NCI-H2196 (cell line): ENCODE data around the gene AVL9.
"Not testable (repeated sequence)": the region's sequence is repeated elsewhere in the genome, so short reads cannot be mapped to it uniquely, and the experiment has no call there.

Experiments used
- DNase-seq: peaks from one replicate; lab custom pipeline; 2025; ENCODE audit not compliant: unreplicated experiment; lab: John Stamatoyannopoulos, UW

The AVL9 gene

GRCh38 chr7:32494946-32495297, 367 bp upstream of the AVL9 start:
- no peak for DNase-seq

DNA sequence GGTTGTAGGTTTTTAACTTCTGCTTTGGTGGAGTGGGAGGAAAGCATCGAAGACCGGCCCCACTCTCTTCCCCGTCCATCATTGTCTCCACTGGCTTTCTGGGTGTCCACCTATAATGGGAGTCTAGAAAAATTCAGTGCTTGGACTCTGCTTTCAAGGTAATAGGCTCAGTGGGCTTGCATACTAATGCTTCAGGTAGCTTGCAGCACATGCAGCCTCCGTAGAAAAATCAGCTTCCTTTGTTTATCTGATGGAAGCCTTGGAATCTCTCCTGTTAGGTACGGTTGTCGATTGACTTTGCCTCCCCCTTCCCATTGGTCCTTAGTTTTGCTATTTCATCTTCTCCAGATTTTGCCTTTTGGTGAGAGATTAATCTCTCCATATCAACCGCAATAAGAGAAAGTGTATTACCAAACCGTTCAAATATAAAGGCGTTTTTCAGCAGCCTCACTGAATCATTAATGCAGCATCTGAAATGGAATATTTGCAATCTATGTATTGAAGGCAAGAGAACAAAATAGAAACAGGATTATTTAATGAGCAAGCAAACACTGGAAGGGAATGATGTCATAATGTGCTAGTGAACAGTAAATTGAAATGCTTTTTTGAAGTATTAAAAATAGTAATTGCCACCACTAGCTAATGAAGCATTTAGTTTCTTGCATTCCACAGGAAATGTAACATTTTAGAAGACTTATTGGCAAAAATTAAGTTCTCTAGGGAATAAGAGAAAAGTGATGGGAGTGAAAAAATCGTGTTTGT, 944 bp downstream of the AVL9 start:
- no peak for DNase-seq

- DNase-seq = not testable (repeated sequence)
Measured at GRCh38 chr7:32499755-32500154, 4.5 kb downstream of the AVL9 start.

GRCh38 chr7:32500216-32500615, 4.9 kb downstream of the AVL9 start:
- DNase-seq = not testable (repeated sequence)

DNA sequence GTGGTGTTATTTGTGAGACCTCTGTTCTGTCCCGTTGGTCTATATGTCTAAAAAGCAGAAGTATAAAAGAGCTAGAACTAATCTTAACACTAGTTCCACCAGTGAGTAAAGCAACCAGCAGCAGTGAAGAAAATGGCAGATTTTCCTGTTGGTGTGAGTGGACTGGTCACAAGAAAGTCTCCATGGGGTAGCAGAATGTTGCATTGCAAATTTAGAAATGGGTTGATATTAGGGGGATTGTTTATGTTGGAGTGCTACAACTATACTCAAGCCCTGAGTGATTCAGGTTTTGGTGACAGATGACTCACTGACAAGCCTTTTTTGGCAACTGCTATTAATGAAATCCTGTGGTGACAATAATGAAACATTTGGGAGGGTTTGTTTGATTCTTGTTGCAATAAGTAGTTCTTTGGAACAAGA, 5.6 kb downstream of the AVL9 start:
- no peak for DNase-seq

DNA sequence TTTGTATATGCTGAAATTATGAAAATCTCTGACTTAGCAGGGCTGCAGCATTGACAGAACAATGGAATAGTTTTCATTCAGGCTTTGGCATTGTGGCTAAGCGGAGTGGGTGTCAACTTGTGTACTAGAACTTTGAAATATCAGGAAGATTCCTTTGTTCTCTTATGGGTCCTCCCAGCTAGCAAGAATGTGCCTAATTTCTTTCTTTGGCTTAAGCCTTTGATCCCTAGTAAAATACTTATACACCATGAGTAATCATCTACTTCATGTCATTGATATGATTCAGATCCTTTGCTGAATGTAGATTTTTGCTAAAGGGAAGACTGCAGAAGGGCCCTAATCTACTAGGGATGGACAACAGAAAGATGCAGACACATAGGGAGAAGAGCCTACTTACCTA, 6.2 kb downstream of the AVL9 start:
- DNase-seq = no peak

GRCh38 chr7:32502728-32503127, 7.4 kb downstream of the AVL9 start:
- no peak for DNase-seq

- DNase-seq = no peak
Measured at GRCh38 chr7:32506266-32507054, 11.2 kb downstream of the AVL9 start.

- no peak for DNase-seq
Measured at GRCh38 chr7:32507414-32507813, 12.1 kb downstream of the AVL9 start.

DNA sequence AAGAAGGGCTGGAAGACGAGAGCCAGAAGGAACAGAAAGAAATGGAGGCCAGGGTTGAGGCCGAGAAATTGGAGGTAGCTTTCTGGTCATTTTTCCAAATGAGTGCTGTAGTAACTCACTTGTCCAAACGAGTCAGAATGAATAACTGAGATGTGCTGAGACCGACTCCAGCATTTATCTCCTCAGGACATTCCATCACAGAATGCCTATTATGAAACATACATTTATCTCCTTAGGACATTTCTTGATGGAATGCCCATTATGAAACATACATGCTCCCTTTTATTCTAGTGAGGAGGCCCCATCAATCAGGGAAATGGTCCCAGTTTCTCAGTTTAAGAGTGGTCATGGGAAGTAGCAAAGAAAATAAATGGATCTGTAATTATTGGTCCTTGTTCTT, 16.5 kb downstream of the AVL9 start:
- no peak for DNase-seq

DNA sequence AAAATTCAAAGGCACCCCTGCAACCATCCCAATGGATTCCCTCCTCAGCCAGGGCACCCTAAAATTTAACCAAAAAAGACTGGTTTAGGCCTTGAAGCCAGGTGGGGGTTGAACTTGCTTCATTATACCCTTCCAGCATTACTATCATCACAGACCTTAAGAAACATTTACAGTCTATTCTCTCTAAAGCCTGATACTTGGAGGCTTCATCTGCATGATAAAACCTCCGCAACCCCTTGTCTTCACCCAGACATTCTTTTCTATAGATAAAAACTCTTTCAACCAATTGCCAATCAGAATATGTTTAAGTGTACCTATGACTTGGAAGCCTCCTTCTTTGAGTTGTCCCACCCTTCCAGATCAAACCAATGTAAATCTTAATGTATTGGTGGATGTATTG, 17.9 kb downstream of the AVL9 start:
- no peak for DNase-seq

DNA sequence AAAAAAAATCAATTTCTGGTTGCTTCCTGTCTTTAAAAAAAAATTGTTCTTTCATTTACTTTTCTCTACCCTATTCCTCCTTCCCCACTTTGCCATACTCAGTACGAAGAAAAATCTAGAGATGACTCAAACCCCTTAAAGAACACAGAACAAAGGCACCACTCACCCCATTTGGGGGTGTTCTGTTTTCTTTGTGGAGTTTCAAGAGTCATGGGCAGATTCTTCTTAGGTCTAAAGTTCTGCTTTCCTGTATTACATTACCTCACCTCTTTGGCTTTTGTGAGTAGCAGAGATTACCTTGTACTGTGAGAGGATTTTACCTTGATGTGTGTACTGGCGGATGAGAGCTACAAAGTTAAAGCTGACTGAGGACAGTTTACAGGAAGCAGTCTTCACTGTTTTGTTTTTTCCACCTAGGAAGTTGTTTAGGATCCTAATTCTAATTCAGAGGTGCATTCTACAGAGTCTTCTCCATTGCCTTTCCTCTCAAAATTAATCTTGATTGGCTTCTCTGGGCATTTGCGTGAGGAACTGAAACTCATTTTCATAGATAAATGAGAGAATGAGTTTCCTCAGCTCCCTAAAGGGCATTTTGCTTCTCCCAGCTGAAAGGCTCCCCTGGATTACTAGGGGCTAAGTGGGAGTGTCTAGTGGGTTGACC, 20.7 kb downstream of the AVL9 start:
- DNase-seq = no peak

DNA sequence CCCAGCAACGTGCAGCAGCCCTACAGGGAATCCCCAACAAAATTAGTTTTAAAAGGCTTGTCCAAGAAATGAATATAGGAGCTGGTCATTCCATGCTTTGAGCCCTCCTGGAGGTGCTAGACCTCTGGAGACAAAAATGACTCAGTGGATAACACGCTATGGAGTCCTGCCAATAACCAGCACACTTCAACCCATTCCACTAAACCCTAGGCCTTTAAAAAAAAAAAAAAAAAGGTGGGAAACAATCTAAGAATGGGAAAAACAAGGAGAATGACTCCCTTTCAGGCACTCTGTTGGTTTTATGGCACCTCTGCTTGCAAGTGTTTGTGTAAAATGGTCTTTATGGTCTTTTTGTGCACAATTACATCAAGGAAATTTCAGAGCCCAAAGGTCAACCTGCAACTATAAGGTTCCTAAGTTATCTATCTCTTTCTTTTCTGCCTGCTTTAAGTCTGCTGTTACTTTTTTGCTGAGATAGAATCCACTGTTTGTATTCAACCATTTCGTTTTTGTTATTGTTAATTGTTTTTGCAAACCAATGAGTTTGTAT, 21.3 kb downstream of the AVL9 start:
- DNase-seq = no peak

DNA sequence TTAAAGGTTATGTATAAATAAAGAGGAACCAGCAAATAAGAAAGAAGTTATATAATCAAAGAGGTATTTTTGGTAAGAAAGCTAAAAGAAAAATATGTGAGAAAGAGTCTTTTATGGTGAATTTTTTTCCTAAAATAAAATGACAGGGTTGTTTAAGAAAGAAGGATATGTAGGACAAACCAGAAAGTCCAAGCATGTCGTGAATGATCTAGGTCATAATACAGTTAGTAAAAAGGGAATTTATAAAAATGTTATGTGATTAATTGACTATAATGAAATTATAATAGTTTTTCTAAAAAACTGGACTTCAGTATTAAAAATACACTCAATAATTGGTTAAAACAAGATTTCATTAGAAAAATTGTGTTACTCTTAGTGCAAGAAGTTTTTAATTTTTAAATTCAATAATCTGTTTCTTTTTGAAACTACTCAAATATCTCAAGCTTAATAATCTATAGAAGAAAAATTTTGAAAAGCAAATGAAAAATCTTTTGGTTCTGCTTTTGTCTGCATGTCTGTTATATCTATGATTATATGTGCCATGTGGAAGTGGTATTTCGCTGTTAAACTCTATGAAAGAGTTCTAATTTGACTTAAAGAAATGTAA, 23.3 kb downstream of the AVL9 start:
- no peak for DNase-seq

- DNase-seq = no peak
Measured at GRCh38 chr7:32519763-32520162, 24.5 kb downstream of the AVL9 start.

DNA sequence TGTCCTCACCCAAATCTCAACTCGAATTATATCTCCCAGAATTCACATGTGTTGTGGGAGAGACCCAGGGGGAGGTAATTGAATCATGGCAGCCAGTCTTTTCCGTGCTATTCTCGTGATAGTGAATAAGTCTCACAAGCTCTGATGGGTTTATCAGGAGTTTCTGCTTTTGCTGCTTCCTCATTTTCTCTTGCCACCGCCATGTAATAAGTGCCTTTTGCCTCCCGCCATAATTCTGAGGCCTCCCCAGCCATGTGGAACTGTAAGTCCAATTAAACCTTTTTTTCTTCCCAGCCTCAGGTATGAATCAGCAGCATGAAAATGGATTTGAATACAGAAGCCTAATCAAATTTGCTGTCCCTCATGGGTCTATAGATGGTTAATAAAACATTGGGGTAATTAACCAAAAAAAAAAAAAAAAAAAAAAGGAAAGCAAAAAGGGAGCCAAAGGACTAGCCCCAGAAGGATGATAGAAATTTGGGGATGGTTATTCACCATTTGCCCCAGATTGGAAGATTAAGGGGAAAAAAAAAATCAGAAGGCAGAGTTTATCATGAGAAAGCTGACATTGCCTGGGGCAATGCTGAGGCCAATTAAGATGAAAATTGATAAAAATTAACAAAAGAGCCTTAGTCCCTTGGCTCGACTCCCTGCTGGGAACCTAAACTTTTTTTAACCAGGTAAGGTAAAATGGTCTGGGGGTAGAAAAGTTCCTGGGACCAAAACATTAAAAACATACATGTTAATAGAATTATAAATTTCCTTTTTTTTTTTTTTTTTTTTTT, 27.6 kb downstream of the AVL9 start:
- no peak for DNase-seq

- no peak for DNase-seq
Measured at GRCh38 chr7:32524631-32525030, 29.3 kb downstream of the AVL9 start.

DNA sequence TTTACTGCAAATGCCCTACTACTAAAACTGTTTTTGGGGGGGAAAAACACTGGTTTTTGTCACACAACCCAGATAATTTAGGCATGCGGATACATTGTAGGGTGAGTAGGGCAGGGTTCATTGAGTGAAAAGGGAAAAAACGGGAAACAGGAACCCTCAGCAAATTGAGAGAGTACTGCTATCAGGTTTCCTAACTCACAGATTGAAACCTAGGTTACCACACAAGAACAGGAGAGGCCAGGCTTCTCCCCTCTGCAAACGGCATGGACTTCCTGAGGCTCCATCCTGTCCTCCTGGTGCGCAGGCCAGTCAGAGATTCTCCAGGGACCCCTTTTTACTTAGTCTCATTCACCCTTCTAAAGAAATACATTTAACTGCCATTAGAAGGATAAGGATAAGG, 30.6 kb downstream of the AVL9 start:
- no peak for DNase-seq

- no peak for DNase-seq
Measured at GRCh38 chr7:32531402-32531801, 36.1 kb downstream of the AVL9 start.

- no peak for DNase-seq
Measured at GRCh38 chr7:32532086-32532485, 36.8 kb downstream of the AVL9 start.

DNA sequence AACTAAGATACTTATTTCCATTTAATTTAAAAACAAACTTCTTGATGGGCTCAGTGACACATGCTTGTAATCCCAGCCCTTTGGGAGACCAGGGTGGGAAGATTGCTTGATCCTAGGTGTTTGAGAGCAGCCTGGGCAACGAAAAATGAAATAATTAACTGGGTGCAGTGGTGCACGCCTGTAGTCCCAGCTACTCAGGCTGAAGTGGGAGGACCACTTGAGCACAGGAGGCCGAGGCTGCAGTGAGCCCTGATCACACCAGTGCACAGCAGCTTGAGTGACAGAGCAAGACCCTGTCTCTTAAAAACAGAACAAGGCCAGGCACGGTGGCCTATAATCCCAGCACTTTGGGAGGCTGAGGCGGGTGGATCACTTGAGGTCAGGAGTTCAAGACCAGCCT, 37.4 kb downstream of the AVL9 start:
- DNase-seq = no peak
